ENCODE results near the gene WDR36.
A peak's percentile ranks its signal among the peaks of the same experiment; 100 is the strongest.

WDR36 gene

DNA sequence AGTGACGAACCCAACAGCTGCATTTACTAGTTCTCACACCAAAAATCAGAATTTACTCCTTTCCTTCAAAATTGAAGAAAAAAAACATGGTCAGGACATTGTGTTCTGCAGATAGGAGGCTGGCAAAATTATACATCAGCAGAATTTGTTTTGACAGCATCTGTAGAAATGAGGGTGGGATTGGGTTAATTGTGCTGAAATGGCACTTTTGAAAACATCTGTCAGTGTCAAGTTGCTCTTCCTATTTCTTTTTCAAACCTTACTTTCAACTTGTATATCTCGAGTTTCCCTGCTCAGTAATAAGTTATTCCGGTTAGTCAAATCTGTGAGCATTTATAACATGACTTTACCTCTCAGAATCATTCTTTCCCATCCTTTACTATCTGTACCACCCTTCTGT lies 19.8 kb downstream of the WDR36 start:
- no peak for DNase-seq
- Mint-ChIP-seq H3K9me3 (no peaks in the 10 kb centered on the region), H3K27me3 (ENCODE audit: low read depth, poor library complexity) (no peaks in the 10 kb centered on the region), H3K36me3 (ENCODE audit: low read depth) (peaks cover 29% of the 10 kb centered on the region), H3K27ac (no peak overlapping the region), H3K4me3 (no peak overlapping the region), H3K4me1 (no peaks in the 10 kb centered on the region)
- TF ChIP-seq, protein P1, sequence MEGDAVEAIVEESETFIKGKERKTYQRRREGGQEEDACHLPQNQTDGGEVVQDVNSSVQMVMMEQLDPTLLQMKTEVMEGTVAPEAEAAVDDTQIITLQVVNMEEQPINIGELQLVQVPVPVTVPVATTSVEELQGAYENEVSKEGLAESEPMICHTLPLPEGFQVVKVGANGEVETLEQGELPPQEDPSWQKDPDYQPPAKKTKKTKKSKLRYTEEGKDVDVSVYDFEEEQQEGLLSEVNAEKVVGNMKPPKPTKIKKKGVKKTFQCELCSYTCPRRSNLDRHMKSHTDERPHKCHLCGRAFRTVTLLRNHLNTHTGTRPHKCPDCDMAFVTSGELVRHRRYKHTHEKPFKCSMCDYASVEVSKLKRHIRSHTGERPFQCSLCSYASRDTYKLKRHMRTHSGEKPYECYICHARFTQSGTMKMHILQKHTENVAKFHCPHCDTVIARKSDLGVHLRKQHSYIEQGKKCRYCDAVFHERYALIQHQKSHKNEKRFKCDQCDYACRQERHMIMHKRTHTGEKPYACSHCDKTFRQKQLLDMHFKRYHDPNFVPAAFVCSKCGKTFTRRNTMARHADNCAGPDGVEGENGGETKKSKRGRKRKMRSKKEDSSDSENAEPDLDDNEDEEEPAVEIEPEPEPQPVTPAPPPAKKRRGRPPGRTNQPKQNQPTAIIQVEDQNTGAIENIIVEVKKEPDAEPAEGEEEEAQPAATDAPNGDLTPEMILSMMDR (IDR thresholded peaks at IDR 0.05): no peak

DNA sequence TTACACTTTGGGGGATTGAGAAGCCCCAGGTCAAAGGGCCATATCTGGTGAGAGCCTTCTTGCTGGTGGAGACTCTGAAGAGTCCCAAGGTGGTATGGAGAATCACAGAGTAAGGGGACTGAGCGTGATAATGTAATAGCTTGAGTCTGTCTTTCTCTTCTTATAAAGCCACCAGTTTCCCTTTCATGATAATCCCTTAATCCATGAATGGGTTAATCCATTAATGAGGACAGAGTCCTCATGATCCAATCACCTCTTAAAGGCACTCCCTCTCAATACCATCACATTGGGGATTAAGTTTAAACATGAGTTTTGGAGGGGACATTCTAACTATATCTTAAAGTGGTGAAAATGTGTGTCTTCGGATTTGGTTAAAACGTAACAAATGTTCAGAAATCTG lies 21.5 kb downstream of the WDR36 start:
- no peaks in the 10 kb centered on the region for H3K27me3 Mint-ChIP-seq (ENCODE audit: low read depth, poor library complexity)
- H3K9me3 Mint-ChIP-seq: no peaks in the 10 kb centered on the region

DNA sequence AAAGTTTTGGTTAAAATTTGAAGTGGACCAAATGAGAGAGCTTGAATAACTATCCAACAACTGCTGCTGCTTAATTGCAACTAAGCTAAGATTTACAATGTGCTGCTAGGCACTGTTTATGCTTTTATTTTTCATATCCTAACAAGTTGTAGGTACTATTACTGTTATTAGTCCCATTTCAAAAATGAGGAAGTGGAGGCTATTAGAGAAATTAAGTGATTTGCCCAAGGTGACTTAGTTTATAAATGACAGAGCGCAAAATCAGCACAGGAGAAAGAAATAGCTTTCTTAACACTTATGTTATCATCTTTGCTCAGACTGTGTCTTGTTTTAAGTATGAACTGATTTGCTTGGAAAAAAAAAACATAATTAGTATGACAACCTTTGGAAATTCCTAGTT lies 23.1 kb downstream of the WDR36 start:
- H3K4me3 Mint-ChIP-seq: no peak overlapping the region
- H3K27me3 Mint-ChIP-seq (ENCODE audit: low read depth, poor library complexity): no peaks in the 10 kb centered on the region
- H3K4me1 Mint-ChIP-seq: no peaks in the 10 kb centered on the region
- no peak overlapping the region for H3K27ac Mint-ChIP-seq
- TF ChIP-seq, protein P1 (IDR thresholded peaks at IDR 0.05): no peak
- DNase-seq: no peak
- H3K36me3 Mint-ChIP-seq (ENCODE audit: low read depth): peaks cover 31% of the 10 kb centered on the region
- no peaks in the 10 kb centered on the region for H3K9me3 Mint-ChIP-seq

More for the DNA sequence above, 21.5 kb downstream of the WDR36 start:
- Mint-ChIP-seq H3K4me1 (no peaks in the 10 kb centered on the region), H3K4me3 (no peak overlapping the region), H3K27ac (no peak overlapping the region), H3K36me3 (ENCODE audit: low read depth) (peaks cover 25% of the 10 kb centered on the region)
- DNase-seq: no peak
- TF ChIP-seq, protein P1 (IDR thresholded peaks at IDR 0.05): no peak

DNA sequence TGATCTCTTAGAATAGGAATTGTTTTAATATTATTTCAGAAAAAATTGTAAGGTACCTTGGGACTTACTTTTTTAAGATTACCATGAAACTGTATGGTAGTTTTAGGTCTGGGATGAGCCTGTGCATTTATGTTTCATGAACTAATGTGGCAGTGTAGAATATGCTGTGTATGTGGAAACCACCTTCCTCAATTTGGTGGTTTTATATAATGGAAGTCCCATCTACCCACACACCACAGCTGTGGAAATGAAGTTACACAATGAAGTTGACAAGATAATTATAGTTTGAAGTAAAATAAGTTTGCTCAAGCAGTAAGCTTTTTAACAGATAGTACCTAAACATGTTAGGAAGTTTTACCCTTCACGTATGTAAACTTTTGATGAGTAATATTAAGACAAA lies 24.4 kb downstream of the WDR36 start:
- H3K27ac Mint-ChIP-seq: no peak overlapping the region
- H3K36me3 Mint-ChIP-seq (ENCODE audit: low read depth): peaks cover 42% of the 10 kb centered on the region

GRCh38 chr5:111117136-111117535 lies 25.0 kb downstream of the WDR36 start:
- DNase-seq: no peak
- Mint-ChIP-seq H3K36me3 (ENCODE audit: low read depth) (peaks cover 45% of the 10 kb centered on the region), H3K9me3 (no peaks in the 10 kb centered on the region), H3K27ac (peak overlapping the region; percentile 4), H3K27me3 (ENCODE audit: low read depth, poor library complexity) (no peaks in the 10 kb centered on the region), H3K4me1 (no peaks in the 10 kb centered on the region), H3K4me3 (no peak overlapping the region)
- TF ChIP-seq, protein P1 (IDR thresholded peaks at IDR 0.05): no peak

More for the DNA sequence above, 24.4 kb downstream of the WDR36 start:
- H3K4me1 Mint-ChIP-seq: no peaks in the 10 kb centered on the region
- H3K9me3 Mint-ChIP-seq: no peaks in the 10 kb centered on the region
- TF ChIP-seq, protein P1 (IDR thresholded peaks at IDR 0.05): no peak
- no peaks in the 10 kb centered on the region for H3K27me3 Mint-ChIP-seq (ENCODE audit: low read depth, poor library complexity)
- H3K4me3 Mint-ChIP-seq: no peak overlapping the region
- no peak for DNase-seq

DNA sequence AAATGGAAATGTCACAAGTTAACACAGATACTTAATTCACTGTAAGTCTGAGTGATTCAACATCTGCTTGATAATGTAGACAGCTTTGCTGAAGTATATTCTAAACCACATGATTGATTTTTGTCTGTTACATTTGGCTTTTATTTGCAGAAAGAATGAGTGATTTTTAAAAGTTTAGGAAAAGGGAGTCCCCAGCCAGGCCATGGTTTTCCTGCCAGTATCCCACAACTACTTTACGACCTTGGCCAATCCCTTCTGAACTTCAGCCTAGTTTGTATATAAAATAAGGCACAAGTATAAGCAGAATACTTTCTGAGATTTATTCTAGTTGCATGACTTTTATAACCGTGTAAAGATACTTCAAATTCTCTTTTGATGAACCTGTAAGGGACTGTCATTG lies 27.1 kb downstream of the WDR36 start:
- no peak for DNase-seq
- H3K4me3 Mint-ChIP-seq: no peak overlapping the region
- no peaks in the 10 kb centered on the region for H3K27me3 Mint-ChIP-seq (ENCODE audit: low read depth, poor library complexity)
- no peaks in the 10 kb centered on the region for H3K4me1 Mint-ChIP-seq
- peaks cover 42% of the 10 kb centered on the region for H3K36me3 Mint-ChIP-seq (ENCODE audit: low read depth)
- TF ChIP-seq, protein P1 (IDR thresholded peaks at IDR 0.05): no peak
- no peak overlapping the region for H3K27ac Mint-ChIP-seq
- no peaks in the 10 kb centered on the region for H3K9me3 Mint-ChIP-seq

Measured in nephron progenitor cell (in vitro differentiated cells).